ENCODE data around the gene ANTKMT.

ANTKMT gene

GRCh38 chr16:762595-763268 lies 41.8 kb downstream of the ANTKMT start:
- no peak for DNase-seq (ENCODE audit: low read depth in 2 of 2, low spot score in 1 of 2)

GRCh38 chr16:763369-764183 lies 42.6 kb downstream of the ANTKMT start:
- DNase-seq (ENCODE audit: low read depth in 2 of 2, low spot score in 1 of 2): no peak

GRCh38 chr16:764184-764750 lies 43.3 kb downstream of the ANTKMT start:
- DNase-seq (ENCODE audit: low read depth in 2 of 2, low spot score in 1 of 2): no peak

- no peak for DNase-seq (ENCODE audit: low read depth in 2 of 2, low spot score in 1 of 2)
Measured at GRCh38 chr16:764848-765487, 44.0 kb downstream of the ANTKMT start.

- no peak for DNase-seq (ENCODE audit: low read depth in 2 of 2, low spot score in 1 of 2)
Measured at GRCh38 chr16:765488-765865, 44.5 kb downstream of the ANTKMT start.

- DNase-seq (ENCODE audit: low read depth in 2 of 2, low spot score in 1 of 2): no peak
Measured at GRCh38 chr16:766008-766819, 45.3 kb downstream of the ANTKMT start.

GRCh38 chr16:766820-767640 lies 46.1 kb downstream of the ANTKMT start:
- no peak for DNase-seq (ENCODE audit: low read depth in 2 of 2, low spot score in 1 of 2)

- DNase-seq (ENCODE audit: low read depth in 2 of 2, low spot score in 1 of 2): no peak
Measured at GRCh38 chr16:767743-768235, 46.8 kb downstream of the ANTKMT start.

GRCh38 chr16:768428-768827 lies 47.5 kb downstream of the ANTKMT start:
- DNase-seq (ENCODE audit: low read depth in 2 of 2, low spot score in 1 of 2): no peak

- no peak for DNase-seq (ENCODE audit: low read depth in 2 of 2, low spot score in 1 of 2)
Measured at GRCh38 chr16:769184-769784, 48.3 kb downstream of the ANTKMT start.

GRCh38 chr16:769934-770333 lies 49.0 kb downstream of the ANTKMT start:
- DNase-seq (ENCODE audit: low read depth in 2 of 2, low spot score in 1 of 2): no peak

GRCh38 chr16:770411-770810 lies 49.5 kb downstream of the ANTKMT start:
- no peak for DNase-seq (ENCODE audit: low read depth in 2 of 2, low spot score in 1 of 2)
